Measurements from ENCODE around the gene CCR9.

The CCR9 gene

DNA sequence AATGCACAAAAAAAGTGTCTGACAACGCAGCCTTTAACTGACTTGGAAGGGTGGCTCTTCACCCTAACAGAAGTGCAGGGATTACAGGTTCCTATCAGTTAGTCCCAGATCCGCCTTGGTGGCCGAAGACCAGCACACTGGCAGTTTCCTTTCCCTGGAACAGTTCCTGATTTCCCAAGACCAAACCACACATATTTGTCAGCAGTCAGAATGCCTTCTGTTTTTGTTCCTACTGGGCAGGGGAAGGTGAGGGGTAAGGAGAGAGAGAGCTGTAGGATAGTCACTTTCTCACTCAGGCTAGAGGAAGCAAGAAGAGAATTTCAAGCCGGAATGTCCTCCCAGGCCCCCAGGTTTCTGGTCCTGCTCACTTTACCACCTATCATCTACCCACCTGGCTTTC, 66.1 kb downstream of the CCR9 start:
- DNase-seq (ENCODE audit: low read depth in 2 of 2, low spot score in 1 of 2) = no peak

Data from stimulated activated CD8-positive, alpha-beta memory T cell treated with anti-CD3 and anti-CD28 coated beads, Interleukin-4, amount 100 ng/mL, for 4 hours (primary cell).